Liver (tissue), 3 donors: ENCODE measurements around the gene RHOH.

Source experiments
- GABPA ChIP-seq, 2 donors: IDR thresholded peaks in 1 of 2; conservative IDR thresholded peaks in 1 of 2; 2 replicates each; pipeline ENCODE4 v1.6.1; 2016; ENCODE audit warnings: antibody characterized with exemption in 2 of 2, mild to moderate bottlenecking in 1 of 2, moderate library complexity in 1 of 2
- HNF4A ChIP-seq, 2 donors: conservative IDR thresholded peaks; 2 replicates each; pipeline ENCODE4 v1.6.1; 2016; ENCODE audit warnings: antibody characterized with exemption in 2 of 2, mild to moderate bottlenecking in 2 of 2
- HNF4G ChIP-seq: IDR thresholded peaks from 2 replicates; pipeline ENCODE4 v1.6.1; 2016; ENCODE audit warnings: antibody characterized with exemption
- JUND ChIP-seq, 2 donors: IDR thresholded peaks; 2 replicates each; pipeline ENCODE4 v1.6.1; 2016; ENCODE audit warnings: antibody characterized with exemption in 2 of 2
- NR2F2 ChIP-seq: IDR thresholded peaks from 2 replicates; pipeline ENCODE4 v1.6.1; 2016; ENCODE audit warnings: antibody characterized with exemption
- RAD21 ChIP-seq, 2 donors: IDR thresholded peaks; 2 replicates each; pipeline ENCODE4 v1.6.1; 2016; ENCODE audit warnings: antibody characterized with exemption in 2 of 2, mild to moderate bottlenecking in 2 of 2
- RXRA ChIP-seq, 2 donors: IDR thresholded peaks; 2 replicates each; pipeline ENCODE4 v1.6.1; 2017 to 2018; ENCODE audit warnings: antibody characterized with exemption in 2 of 2, mild to moderate bottlenecking in 1 of 2
- TAF1 ChIP-seq: conservative IDR thresholded peaks from 2 replicates; pipeline ENCODE4 v1.6.1; 2016; ENCODE audit warnings: antibody characterized with exemption, mild to moderate bottlenecking
- YY1 ChIP-seq: IDR thresholded peaks from 2 replicates; pipeline ENCODE4 v1.6.1; 2016; ENCODE audit warnings: antibody characterized with exemption, mild to moderate bottlenecking
- TF ChIP-seq, protein P1 (sequence below): fragments of 150-350 bp; IDR thresholded peaks from 2 replicates; pipeline ENCODE4 v1.5.1; 2017; ENCODE audit warnings: improper control_type of control experiment, low read depth, low read length; ENCODE audit not compliant: missing input control
- TF ChIP-seq, protein P2 (sequence below): IDR thresholded peaks from 2 replicates; pipeline ENCODE4 v1.6.1; 2016; ENCODE audit warnings: antibody characterized with exemption, mild to moderate bottlenecking
- TF ChIP-seq, protein P3 (sequence below): IDR thresholded peaks from 2 replicates; pipeline ENCODE4 v1.6.1; 2016; ENCODE audit warnings: antibody characterized with exemption
- TF ChIP-seq, protein P4 (sequence below): IDR thresholded peaks from 2 replicates; pipeline ENCODE4 v1.6.1; 2016; ENCODE audit warnings: antibody characterized with exemption
- TF ChIP-seq, protein P5 (sequence below): IDR thresholded peaks from 2 replicates; pipeline ENCODE4 v1.6.1; 2016; ENCODE audit warnings: antibody characterized with exemption
- donor health status: healthy.
- donor health status: healthy.

DNA sequence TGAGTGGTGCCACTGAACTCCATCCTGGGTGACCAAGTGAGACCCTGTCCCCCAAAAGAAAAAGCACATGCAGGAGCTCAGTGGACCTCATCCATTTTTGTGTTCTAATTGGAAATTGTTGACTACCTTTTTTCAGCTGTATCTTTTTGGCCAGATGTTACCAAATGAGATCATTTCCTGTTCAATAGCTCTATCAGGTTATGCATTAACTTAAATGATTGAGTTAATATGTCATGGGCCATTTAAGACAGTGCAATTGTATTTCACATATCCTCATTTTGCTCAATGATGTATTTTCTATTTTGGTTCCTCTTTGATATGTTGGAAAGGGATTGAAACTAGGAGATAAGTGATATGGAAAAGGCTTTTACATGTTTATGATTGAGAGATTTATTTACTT lies 26.2 kb upstream of the RHOH start:
- TF ChIP-seq, protein P1, sequence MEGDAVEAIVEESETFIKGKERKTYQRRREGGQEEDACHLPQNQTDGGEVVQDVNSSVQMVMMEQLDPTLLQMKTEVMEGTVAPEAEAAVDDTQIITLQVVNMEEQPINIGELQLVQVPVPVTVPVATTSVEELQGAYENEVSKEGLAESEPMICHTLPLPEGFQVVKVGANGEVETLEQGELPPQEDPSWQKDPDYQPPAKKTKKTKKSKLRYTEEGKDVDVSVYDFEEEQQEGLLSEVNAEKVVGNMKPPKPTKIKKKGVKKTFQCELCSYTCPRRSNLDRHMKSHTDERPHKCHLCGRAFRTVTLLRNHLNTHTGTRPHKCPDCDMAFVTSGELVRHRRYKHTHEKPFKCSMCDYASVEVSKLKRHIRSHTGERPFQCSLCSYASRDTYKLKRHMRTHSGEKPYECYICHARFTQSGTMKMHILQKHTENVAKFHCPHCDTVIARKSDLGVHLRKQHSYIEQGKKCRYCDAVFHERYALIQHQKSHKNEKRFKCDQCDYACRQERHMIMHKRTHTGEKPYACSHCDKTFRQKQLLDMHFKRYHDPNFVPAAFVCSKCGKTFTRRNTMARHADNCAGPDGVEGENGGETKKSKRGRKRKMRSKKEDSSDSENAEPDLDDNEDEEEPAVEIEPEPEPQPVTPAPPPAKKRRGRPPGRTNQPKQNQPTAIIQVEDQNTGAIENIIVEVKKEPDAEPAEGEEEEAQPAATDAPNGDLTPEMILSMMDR = no peak
- TF ChIP-seq, protein P2, sequence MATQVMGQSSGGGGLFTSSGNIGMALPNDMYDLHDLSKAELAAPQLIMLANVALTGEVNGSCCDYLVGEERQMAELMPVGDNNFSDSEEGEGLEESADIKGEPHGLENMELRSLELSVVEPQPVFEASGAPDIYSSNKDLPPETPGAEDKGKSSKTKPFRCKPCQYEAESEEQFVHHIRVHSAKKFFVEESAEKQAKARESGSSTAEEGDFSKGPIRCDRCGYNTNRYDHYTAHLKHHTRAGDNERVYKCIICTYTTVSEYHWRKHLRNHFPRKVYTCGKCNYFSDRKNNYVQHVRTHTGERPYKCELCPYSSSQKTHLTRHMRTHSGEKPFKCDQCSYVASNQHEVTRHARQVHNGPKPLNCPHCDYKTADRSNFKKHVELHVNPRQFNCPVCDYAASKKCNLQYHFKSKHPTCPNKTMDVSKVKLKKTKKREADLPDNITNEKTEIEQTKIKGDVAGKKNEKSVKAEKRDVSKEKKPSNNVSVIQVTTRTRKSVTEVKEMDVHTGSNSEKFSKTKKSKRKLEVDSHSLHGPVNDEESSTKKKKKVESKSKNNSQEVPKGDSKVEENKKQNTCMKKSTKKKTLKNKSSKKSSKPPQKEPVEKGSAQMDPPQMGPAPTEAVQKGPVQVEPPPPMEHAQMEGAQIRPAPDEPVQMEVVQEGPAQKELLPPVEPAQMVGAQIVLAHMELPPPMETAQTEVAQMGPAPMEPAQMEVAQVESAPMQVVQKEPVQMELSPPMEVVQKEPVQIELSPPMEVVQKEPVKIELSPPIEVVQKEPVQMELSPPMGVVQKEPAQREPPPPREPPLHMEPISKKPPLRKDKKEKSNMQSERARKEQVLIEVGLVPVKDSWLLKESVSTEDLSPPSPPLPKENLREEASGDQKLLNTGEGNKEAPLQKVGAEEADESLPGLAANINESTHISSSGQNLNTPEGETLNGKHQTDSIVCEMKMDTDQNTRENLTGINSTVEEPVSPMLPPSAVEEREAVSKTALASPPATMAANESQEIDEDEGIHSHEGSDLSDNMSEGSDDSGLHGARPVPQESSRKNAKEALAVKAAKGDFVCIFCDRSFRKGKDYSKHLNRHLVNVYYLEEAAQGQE = no peak
- TF ChIP-seq NR2F2 (no peak), YY1 (no peak), JUND (IDR thresholded peaks at IDR 0.05) (no peak), TAF1 (no peak), HNF4A (conservative IDR thresholded peaks at IDR 0.05) (no peak), RXRA (IDR thresholded peaks at IDR 0.05) (no peak), RAD21 (IDR thresholded peaks at IDR 0.05) (no peak), HNF4G (no peak), GABPA (IDR thresholded peaks at IDR 0.05 in 1 of 2, conservative IDR thresholded peaks at IDR 0.05 in 1 of 2) (no peak)
- TF ChIP-seq, protein P3, sequence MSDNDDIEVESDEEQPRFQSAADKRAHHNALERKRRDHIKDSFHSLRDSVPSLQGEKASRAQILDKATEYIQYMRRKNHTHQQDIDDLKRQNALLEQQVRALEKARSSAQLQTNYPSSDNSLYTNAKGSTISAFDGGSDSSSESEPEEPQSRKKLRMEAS = no peak
- TF ChIP-seq, protein P4, sequence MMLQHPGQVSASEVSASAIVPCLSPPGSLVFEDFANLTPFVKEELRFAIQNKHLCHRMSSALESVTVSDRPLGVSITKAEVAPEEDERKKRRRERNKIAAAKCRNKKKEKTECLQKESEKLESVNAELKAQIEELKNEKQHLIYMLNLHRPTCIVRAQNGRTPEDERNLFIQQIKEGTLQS = no peak
- TF ChIP-seq, protein P5, sequence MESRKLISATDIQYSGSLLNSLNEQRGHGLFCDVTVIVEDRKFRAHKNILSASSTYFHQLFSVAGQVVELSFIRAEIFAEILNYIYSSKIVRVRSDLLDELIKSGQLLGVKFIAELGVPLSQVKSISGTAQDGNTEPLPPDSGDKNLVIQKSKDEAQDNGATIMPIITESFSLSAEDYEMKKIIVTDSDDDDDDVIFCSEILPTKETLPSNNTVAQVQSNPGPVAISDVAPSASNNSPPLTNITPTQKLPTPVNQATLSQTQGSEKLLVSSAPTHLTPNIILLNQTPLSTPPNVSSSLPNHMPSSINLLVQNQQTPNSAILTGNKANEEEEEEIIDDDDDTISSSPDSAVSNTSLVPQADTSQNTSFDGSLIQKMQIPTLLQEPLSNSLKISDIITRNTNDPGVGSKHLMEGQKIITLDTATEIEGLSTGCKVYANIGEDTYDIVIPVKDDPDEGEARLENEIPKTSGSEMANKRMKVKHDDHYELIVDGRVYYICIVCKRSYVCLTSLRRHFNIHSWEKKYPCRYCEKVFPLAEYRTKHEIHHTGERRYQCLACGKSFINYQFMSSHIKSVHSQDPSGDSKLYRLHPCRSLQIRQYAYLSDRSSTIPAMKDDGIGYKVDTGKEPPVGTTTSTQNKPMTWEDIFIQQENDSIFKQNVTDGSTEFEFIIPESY = no peak
